Astrocyte of the spinal cord (primary cell): ENCODE measurements around the gene SERPINB8.

Experiments used
- DNase-seq: peaks from one replicate; pipeline ENCODE4 v3.0.0; 2011; ENCODE audit warnings: low read depth, low spot score
- H3K4me3 ChIP-seq: 2 replicates; pipeline ENCODE4 v1.5.1; 2011; ENCODE audit warnings: low read depth, mild to moderate bottlenecking, low read length, moderate library complexity
- CTCF ChIP-seq: IDR thresholded peaks from 2 replicates; pipeline ENCODE4 v1.5.1; 2012; ENCODE audit warnings: low read depth, mild to moderate bottlenecking, low read length, inconsistent platforms
- in situ Hi-C: cut with HindIII; loops from 2 replicates; pipeline ENCODE4 v1.10.0; 2017; ENCODE audit warnings: low sequenced_read_pairs

Gene SERPINB8

GRCh38 chr18:63982361-63982760 is 12.5 kb downstream of the SERPINB8 start:
- in situ Hi-C loops: no loop called here
- no peak for DNase-seq
- TF ChIP-seq CTCF: no peak
- H3K4me3 ChIP-seq: no peak overlapping the region

GRCh38 chr18:63986885-63987284 is 17.0 kb downstream of the SERPINB8 start:
- no peak for TF ChIP-seq CTCF
- in situ Hi-C loops: no loop called here
- H3K4me3 ChIP-seq: no peak overlapping the region
- no peak for DNase-seq

- TF ChIP-seq CTCF: no peak
- in situ Hi-C loops: no loop called here
- no peak for DNase-seq
- H3K4me3 ChIP-seq: no peak overlapping the region
Observed at GRCh38 chr18:63987743-63988142, 17.9 kb downstream of the SERPINB8 start.

- in situ Hi-C loops: no loop called here
- no peak for TF ChIP-seq CTCF
- H3K4me3 ChIP-seq: no peak overlapping the region
- DNase-seq: no peak
Observed at GRCh38 chr18:63992751-63993150, 22.9 kb downstream of the SERPINB8 start.

- in situ Hi-C loops: no loop called here
- peak; percentile 93 for TF ChIP-seq CTCF
- peak; percentile 45 for DNase-seq
Observed at GRCh38 chr18:63994783-63995399, 25.0 kb downstream of the SERPINB8 start.

GRCh38 chr18:63997041-63997440 is 27.2 kb downstream of the SERPINB8 start:
- TF ChIP-seq CTCF: no peak
- no peak for DNase-seq
- in situ Hi-C loops: no loop called here
- H3K4me3 ChIP-seq: no peak overlapping the region

More at GRCh38 chr18:63994783-63995399, 25.0 kb downstream of the SERPINB8 start:
- H3K4me3 ChIP-seq: no peak overlapping the region
